Measurements from ENCODE around the gene GHSR.

DNA sequence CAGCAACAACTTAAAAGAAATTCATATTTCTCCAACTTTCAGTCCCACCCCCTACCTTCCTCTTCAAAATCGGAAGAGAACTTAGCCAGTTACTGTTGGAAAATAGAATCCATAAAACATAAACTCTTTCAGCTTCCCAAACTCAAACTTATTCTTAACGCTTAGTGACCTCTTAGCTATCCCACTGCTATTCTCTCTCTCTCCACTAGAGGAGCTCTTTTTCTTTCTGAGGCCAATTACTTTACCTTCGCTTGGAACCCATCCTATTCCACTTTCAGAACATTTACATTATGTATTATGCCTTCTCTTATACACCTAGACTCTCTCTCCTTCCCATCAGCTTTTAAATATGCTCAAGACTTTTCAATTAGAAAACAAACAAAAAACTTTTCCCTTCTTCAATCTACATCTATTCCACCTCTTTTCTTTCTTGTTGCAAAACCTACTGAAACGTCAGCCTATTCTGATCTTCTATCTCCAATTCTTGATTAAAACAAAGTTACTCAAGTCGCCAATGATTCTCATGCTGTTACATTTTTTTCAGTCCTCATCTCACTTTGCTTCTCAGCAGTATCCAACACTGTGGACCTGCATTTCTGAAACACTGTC is 13.4 kb upstream of the GHSR start:
- TF ChIP-seq, protein P1, sequence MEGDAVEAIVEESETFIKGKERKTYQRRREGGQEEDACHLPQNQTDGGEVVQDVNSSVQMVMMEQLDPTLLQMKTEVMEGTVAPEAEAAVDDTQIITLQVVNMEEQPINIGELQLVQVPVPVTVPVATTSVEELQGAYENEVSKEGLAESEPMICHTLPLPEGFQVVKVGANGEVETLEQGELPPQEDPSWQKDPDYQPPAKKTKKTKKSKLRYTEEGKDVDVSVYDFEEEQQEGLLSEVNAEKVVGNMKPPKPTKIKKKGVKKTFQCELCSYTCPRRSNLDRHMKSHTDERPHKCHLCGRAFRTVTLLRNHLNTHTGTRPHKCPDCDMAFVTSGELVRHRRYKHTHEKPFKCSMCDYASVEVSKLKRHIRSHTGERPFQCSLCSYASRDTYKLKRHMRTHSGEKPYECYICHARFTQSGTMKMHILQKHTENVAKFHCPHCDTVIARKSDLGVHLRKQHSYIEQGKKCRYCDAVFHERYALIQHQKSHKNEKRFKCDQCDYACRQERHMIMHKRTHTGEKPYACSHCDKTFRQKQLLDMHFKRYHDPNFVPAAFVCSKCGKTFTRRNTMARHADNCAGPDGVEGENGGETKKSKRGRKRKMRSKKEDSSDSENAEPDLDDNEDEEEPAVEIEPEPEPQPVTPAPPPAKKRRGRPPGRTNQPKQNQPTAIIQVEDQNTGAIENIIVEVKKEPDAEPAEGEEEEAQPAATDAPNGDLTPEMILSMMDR (IDR thresholded peaks at IDR 0.05; ENCODE audit: low read depth, low read length): peak; percentile 83
- TF ChIP-seq MAX (IDR thresholded peaks at IDR 0.05; ENCODE audit: low read depth, low read length) (no peak), POLR2A (IDR thresholded peaks at IDR 0.05; ENCODE audit: extremely low read depth, insufficient read length) (no peak)

Data from NB4 (cell line).